Osteocyte (in vitro differentiated cells): ENCODE data around the gene IGFN1. TPM values are rescaled to one million over a fixed set of nuclear protein-coding genes. Genes with fewer than 3 reads are reported as not detected.

Experiments
- DNase-seq: peaks from one replicate; pipeline ENCODE4 v3.0.0; 2021; ENCODE audit warnings: mixed read lengths; ENCODE audit not compliant: unreplicated experiment; ENCODE audit errors: extremely low spot score
- H3K27ac Mint-ChIP-seq: one replicate; pipeline ENCODE4 v1.8.0; 2021; ENCODE audit warnings: mild to moderate bottlenecking, mixed read lengths; ENCODE audit not compliant: unreplicated experiment
- H3K27me3 Mint-ChIP-seq: one replicate; pipeline ENCODE4 v1.8.0; 2021; ENCODE audit warnings: mixed read lengths; ENCODE audit not compliant: unreplicated experiment
- H3K36me3 Mint-ChIP-seq: one replicate; pipeline ENCODE4 v1.8.0; 2021; ENCODE audit warnings: mixed read lengths; ENCODE audit not compliant: unreplicated experiment
- H3K4me1 Mint-ChIP-seq: one replicate; pipeline ENCODE4 v1.8.0; 2021; ENCODE audit warnings: mixed read lengths; ENCODE audit not compliant: unreplicated experiment
- H3K4me3 Mint-ChIP-seq: one replicate; pipeline ENCODE4 v1.8.0; 2021; ENCODE audit warnings: mild to moderate bottlenecking, moderate library complexity, mixed read lengths; ENCODE audit not compliant: unreplicated experiment
- H3K9me3 Mint-ChIP-seq: one replicate; pipeline ENCODE4 v1.8.0; 2021; ENCODE audit warnings: mixed read lengths; ENCODE audit not compliant: unreplicated experiment
- CTCF ChIP-seq: fragments of 200-600 bp; sonication (generic); IDR thresholded peaks from 2 replicates; pipeline ENCODE4 v1.5.0; 2021; ENCODE audit warnings: antibody characterized with exemption, mild to moderate bottlenecking, moderate library complexity
- total RNA-seq: library from RNA; stranded (reverse); gene quantifications from 2 replicates; pipeline ENCODE4 v1.2.1, GENCODE V29; 2021

Gene IGFN1
- total RNA-seq, 1 donor from 2014 or later = 3.8 TPM

GRCh38 chr1:201268604-201269151 is 78.1 kb downstream of the IGFN1 start:
- Mint-ChIP-seq H3K36me3 (no peaks in the 10 kb centered on the region), H3K9me3 (no peaks in the 10 kb centered on the region), H3K4me1 (peaks cover 60% of the 10 kb centered on the region), H3K27ac (peak overlapping the region; percentile 15), H3K4me3 (no peak overlapping the region), H3K27me3 (no peaks in the 10 kb centered on the region)
- peak; percentile 81 for DNase-seq
- TF ChIP-seq CTCF = no peak

GRCh38 chr1:201269281-201269680 is 78.7 kb downstream of the IGFN1 start:
- no peak for TF ChIP-seq CTCF
- H3K36me3 Mint-ChIP-seq = no peaks in the 10 kb centered on the region

GRCh38 chr1:201269900-201270410 is 79.3 kb downstream of the IGFN1 start:
- Mint-ChIP-seq H3K4me1 (peaks cover 70% of the 10 kb centered on the region), H3K36me3 (no peaks in the 10 kb centered on the region), H3K27me3 (no peaks in the 10 kb centered on the region), H3K4me3 (no peak overlapping the region), H3K27ac (peak overlapping the region; percentile 8), H3K9me3 (no peaks in the 10 kb centered on the region)
- no peak for TF ChIP-seq CTCF
- peak; percentile 59 for DNase-seq

More at GRCh38 chr1:201269281-201269680, 78.7 kb downstream of the IGFN1 start:
- H3K9me3 Mint-ChIP-seq = no peaks in the 10 kb centered on the region
- no peak overlapping the region for H3K4me3 Mint-ChIP-seq
- H3K4me1 Mint-ChIP-seq = peaks cover 63% of the 10 kb centered on the region
- DNase-seq = no peak
- H3K27ac Mint-ChIP-seq = peak overlapping the region; percentile 8
- H3K27me3 Mint-ChIP-seq = no peaks in the 10 kb centered on the region

- Mint-ChIP-seq H3K36me3 (no peaks in the 10 kb centered on the region), H3K27me3 (no peaks in the 10 kb centered on the region), H3K9me3 (no peaks in the 10 kb centered on the region), H3K4me1 (peaks cover 72% of the 10 kb centered on the region), H3K4me3 (no peak overlapping the region), H3K27ac (no peak overlapping the region)
- DNase-seq = no peak
- no peak for TF ChIP-seq CTCF
Measured at GRCh38 chr1:201270616-201271390, 80.2 kb downstream of the IGFN1 start.

- Mint-ChIP-seq H3K4me1 (peaks cover 70% of the 10 kb centered on the region), H3K9me3 (no peaks in the 10 kb centered on the region), H3K36me3 (no peaks in the 10 kb centered on the region), H3K27me3 (no peaks in the 10 kb centered on the region), H3K27ac (peak overlapping the region; percentile 14), H3K4me3 (no peak overlapping the region)
- no peak for TF ChIP-seq CTCF
- no peak for DNase-seq
Measured at GRCh38 chr1:201272799-201273198, 82.2 kb downstream of the IGFN1 start.
